SK-N-SH treated with all-trans-retinoic acid at 6 μM for 48 hours (cell line): ENCODE results near the gene KIF21A.
A peak's percentile ranks its signal among the peaks of the same experiment; 100 is the strongest.

Source experiments
- ARNTL ChIP-seq: fragments of 450-650 bp; formaldehyde crosslinking; IDR thresholded peaks from 2 replicates; pipeline ENCODE4 v1.5.0; 2020; ENCODE audit warnings: low read depth, mild to moderate bottlenecking, moderate library complexity, borderline replicate concordance
- CREB5 ChIP-seq: fragments of 250-450 bp; sonication (Bioruptor Pico); IDR thresholded peaks from 2 replicates; pipeline ENCODE4 v1.5.1; 2020; ENCODE audit warnings: low read depth, mild to moderate bottlenecking, moderate library complexity
- CSDC2 ChIP-seq: fragments of 250-450 bp; sonication (Bioruptor Pico); IDR thresholded peaks from 2 replicates; pipeline ENCODE4 v1.5.0; 2020; ENCODE audit warnings: mild to moderate bottlenecking, moderate library complexity
- ESRRG ChIP-seq: fragments of 250-450 bp; sonication (Bioruptor Pico); IDR thresholded peaks from 2 replicates; pipeline ENCODE4 v1.6.1; 2021; ENCODE audit warnings: mild to moderate bottlenecking
- PATZ1 ChIP-seq: fragments of 250-450 bp; sonication (Bioruptor Pico); IDR thresholded peaks from 2 replicates; pipeline ENCODE4 v1.8.0; 2020; ENCODE audit warnings: mild to moderate bottlenecking, moderate library complexity, borderline replicate concordance
- RARB ChIP-seq: fragments of 250-450 bp; sonication (Bioruptor Pico); IDR thresholded peaks from 2 replicates; pipeline ENCODE4 v1.8.0; 2021; ENCODE audit warnings: mild to moderate bottlenecking, moderate library complexity
- ZFP30 ChIP-seq: fragments of 450-650 bp; formaldehyde crosslinking; IDR thresholded peaks from 2 replicates; pipeline ENCODE4 v1.5.0; 2022; ENCODE audit warnings: mild to moderate bottlenecking, moderate library complexity

GRCh38 chr12:39351153-39351552 lies 91.8 kb downstream of the KIF21A start:
- TF ChIP-seq CSDC2 (CRISPR knock-in tag) (no peak; the same call in 1 of the 2 replicates), ZFP30 (CRISPR knock-in tag) (0 out of 2 replicates have a peak, but pooled peaks have one; percentile 9), RARB (CRISPR knock-in tag) (peak; percentile 73; the same call in 1 of the 2 replicates), ARNTL (CRISPR knock-in tag) (no peak), ESRRG (CRISPR knock-in tag) (peak; percentile 95), CREB5 (CRISPR knock-in tag) (peak; percentile 95), PATZ1 (CRISPR knock-in tag) (peak; percentile 94)
